ENCODE results near the gene FMNL3.
"Not testable (repeated sequence)": the region's sequence is repeated elsewhere in the genome, so short reads cannot be mapped to it uniquely, and the experiment has no call there.

The FMNL3 gene

DNA sequence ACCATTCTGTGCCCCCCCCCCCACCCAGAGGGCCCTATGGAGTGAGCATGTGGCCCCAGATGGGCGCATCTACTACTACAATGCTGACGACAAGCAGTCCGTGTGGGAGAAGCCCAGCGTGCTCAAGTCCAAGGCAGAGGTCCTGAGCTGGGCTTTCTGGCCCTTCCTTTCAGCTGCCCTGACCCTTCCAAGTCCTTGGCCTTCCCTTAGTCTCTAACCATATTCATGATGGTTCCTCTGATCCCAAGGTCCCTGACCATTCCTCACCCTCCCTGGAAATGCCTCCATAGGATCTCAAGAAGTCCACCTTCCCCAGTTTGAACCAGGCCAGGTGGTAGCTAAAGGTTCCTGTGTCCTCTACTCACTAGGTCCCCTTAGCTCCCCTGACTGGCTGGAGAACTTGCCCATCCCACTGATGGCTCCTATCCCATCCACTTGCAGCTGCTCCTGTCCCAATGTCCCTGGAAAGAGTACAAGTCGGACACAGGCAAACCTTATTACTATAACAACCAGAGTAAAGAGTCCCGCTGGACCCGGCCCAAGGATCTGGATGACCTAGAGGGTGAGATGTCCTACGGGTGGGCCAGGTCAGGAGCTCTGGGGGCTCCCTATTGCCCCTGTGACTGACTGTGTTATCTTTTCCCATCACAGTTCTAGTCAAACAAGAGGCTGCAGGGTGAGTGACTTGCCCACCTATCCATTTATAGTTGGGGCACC, 74.1 kb downstream of the FMNL3 start:
- no peak for DNase-seq (ENCODE audit: low read depth in 2 of 2)

DNA sequence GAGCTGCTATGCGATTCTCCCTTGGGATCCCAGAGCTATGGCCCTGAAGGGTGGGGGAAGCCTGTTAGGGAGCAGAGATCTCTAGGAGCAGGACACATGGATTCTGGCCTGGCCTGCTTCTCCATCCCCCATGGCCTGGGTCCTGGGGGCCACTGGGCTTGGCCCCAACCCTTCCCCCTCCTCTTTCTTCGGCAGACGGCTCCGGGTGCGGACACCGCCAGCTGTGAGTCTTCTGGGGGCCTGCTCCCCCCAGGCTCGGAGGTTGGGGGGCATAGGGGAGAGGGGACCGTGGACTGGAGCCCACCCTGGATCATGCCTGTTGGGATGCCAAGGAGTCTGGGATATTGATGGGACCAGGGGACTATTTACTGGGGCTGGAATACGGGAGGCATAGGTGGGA, 74.8 kb downstream of the FMNL3 start:
- DNase-seq (ENCODE audit: low read depth in 2 of 2): no peak

DNA sequence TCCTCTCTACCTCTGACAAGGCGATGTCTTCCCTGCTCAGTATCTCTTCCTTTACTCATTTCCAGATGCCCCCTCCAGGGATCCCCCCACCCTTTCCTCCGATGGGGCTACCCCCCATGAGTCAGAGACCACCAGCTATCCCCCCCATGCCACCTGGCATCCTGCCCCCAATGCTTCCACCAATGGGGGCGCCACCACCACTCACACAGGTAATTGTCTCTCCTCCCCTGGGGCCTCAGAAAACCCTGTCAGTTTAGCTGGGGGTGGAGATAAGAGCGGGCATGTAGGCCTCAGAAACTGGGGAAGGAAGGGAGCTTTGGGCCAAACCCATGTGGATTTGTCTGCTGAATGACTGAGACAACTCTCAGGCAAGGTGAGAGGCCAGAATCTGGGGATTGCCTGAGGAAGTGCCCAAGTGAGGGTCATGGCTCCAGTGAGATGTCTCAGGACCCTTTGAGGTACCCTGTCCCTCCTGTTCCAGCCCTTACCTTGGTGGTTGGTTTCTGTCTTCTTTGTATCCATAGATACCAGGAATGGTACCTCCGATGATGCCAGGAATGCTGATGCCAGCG, 75.8 kb downstream of the FMNL3 start:
- no peak for DNase-seq (ENCODE audit: low read depth in 2 of 2)

DNA sequence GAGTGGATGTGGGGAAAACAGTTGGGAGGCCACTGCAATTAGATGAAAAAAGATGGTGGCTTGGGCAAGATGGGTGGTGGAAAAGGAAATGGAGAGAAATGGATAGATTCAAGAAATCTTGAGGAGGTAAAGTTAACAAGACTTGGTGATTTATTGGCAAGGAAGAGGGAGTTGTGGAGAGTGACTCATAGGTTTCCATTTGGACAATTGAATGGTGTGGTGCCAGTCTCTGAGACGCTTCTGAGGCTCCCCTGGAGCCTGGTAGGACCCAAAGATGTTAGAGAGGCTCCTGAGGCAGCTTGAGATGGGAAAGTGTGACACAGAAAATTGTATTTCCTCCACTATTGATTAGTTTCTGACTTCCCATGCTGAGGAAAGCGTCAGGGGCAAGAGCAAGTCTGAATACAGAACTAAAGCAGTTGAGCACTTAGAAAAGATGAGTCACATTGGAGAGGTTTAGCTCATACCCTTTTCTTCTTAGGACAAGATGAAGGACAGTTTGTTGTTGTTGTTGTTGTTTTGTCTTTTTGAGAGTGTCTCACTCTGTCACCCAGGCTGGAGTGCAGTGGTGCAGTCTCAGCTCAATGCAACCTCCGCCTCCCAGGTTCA, 79.3 kb downstream of the FMNL3 start:
- no peak for DNase-seq (ENCODE audit: low read depth in 2 of 2)

DNA sequence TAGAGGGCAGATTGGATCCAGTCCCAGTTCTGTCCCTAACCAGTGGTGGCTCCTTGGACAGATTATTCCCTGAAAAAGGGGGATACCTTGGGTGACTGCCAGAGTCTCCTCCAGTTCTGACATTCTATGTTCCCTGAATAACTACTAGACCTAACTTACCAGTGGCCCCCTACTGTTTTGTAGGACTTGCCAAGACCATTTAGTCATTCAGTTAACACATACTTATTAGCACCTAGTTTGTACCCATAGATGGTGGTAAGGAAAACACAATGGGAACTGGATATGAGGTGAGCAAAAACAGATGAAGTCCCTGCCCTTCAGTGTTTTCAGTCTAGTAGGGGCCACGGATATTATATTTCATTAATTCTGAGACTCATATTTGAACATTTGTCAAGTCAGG, 80.4 kb downstream of the FMNL3 start:
- no peak for DNase-seq (ENCODE audit: low read depth in 2 of 2)

DNA sequence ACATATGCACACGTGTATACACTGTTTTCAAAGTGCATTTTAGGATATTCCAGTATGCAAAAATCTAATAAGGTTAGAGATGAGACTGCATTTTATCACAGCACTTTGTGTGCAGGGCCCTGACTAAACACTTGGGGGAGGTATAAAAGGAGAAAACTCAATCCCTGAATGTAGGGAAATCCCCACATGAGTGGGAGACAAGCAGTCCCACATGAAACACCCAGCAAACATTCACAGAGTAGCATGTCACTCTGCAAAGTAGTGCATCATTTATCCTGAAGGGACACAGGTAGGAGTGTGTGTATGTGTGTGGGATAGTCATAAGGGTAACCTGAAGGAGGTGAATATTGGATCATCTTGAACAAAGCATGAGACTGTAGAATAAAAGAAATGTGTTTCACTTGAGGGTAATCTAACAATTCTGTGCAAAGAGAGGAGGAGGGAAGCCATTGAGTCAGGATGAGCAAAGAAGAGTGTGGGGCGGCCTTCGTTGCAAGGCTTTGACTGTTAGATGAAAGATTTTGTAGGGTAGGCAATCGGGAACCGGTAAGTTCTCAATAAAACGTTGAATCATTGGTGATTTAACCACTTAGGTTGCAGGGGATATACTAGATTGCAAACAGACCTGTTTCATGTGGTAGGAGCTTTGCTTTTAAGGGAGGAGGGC, 80.9 kb downstream of the FMNL3 start:
- no peak for DNase-seq (ENCODE audit: low read depth in 2 of 2)

DNA sequence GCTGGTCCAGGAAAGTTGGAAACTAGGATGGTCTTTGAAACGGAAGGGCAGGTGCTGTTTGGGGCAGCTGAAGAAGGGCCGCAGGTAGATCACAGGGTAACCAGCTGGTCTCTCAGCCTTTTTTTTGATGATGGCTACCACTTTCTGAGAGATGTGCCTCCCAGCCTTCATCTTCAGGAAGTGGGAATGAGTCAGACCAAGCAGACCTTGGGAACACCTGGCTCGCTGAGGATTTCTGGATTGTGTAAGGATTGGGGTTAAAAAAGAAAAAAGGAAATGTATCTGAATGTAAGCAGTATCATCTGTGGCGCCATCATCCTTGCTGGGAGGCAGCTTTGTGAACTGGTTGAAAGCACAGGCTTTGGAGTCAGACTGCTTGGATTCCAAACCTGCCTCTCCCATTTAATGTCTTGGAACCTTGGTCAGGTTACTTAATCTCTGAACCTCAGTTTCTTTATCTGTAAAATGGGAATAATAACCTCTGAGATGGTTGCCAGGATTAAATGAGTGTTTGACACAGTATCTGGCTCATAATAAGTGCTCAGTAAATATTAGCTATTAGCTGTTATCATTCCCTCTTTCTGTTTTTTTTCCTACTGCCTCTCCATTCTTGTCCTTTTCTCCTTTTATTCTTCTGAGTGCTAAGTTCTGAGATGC, 82.2 kb downstream of the FMNL3 start:
- no peak for DNase-seq (ENCODE audit: low read depth in 2 of 2)

DNA sequence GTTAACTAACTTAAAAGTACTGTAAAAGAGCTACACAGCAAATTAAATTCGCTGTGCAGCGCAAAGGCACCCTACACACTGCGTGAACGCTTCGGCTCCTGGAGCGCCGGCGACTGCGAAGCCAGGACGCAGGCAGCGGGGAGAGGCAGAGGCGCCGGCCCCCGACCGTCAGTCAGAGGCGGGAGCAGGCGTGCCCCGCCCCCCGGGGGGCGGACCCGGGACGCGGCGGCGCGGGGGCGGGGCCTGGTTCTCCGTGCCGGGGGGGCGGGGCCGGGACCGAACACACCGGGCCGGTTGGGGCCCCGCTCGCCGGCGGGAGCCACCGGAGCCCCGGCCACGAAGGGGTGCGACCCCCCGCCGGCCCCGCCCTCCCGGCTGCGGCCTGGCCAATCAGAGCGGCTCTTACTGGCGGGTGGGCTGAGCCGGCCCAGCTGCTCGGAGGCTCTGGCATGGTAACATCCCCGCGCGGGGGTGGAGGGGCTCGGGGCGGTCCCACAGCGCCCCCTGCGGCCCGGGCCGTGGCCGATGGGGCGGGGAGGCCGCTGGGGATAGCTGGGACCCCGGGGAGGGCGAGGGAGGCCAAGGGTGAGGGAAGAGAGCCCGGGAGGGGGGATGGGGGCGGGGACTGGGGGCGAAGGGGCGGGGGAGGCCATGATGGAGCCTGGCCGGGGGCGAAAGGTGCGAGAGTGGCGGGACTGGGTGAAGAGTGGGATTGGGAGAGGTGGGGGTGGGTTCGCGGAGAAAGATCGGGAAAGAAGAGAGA, 83.9 kb downstream of the FMNL3 start, which contains the start of gene PRPF40B:
TSS of gene PRPF40B (plus strand) at position 420 of the 763 bp plus-strand sequence. CDS start at position 450, 30 bp downstream.
- peak; percentile 75 to 81 for DNase-seq (ENCODE audit: low read depth in 2 of 2)

DNA sequence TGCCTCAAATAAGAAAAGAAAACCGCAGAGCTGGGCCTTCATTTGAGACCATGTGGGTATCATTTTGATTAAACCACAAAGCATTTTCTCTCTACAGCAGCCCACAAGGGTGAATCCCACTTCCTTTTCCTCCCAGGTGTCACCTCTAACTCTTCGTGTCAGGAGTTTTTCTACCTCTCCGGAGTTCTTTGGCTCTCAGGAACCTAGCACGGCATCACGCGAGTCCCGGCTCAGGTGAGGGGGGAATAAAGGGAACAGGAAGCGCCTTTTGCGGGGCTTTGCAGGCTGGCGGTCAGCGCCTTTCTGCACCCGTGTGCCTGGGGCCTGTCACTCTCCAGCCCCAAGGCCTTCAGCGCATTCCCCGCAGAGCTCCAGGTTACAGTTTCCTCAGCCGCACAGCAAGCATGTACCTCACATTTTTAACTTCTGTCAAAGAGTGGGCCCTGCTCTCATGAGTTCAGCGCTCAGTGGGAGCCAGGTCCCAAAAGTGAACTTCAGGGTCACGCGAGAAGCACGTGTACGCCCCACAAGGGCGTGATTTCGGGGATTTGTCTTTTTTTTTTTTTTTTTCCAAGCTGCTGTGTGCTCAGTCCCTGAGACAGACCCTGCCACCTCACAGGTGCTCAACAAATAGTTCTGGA, 84.6 kb downstream of the FMNL3 start:
- peak in 1 of 2 donors; percentile 51 for DNase-seq (ENCODE audit: low read depth in 2 of 2)

DNA sequence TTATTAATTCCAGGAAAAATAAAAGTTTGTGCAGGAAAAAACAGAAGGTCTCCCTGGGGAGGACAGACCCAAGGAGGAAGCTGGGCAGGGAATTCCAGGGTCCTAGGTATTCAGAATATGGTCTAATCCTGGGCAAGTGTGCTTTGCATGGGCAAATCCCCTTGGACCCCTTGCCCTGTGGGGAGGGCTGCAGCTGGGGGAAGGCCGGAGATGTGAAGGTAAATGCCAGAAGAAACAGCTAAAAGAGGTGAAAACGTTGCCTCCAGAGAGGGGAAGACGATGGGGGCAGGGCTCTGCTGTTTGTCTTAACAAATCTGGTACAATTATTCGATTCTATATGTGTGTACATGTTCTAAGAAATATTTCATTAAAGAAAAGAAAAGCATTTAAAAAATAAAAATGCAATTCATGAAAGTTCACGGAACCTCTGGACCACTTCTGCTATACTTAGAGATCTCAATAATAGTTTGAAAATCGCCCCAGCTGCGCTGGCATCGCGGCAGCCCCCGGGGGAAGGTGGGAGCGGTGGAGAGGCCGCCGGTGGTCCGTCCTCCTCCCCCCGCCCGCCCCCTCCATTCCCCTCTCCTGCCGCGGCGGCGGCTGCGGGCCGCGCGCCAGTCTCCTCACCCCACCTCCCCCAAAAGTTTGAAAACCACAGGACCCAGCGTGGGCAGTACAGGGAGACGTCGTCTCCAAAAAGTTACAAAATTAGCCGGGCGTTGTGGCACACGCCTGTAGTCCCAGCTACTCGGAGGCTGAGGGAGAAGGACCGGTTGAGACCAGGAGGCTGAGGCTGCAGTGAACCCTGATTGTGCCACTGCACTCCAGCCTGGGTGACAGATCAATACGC, 85.3 kb downstream of the FMNL3 start:
- no peak for DNase-seq (ENCODE audit: low read depth in 2 of 2)

DNA sequence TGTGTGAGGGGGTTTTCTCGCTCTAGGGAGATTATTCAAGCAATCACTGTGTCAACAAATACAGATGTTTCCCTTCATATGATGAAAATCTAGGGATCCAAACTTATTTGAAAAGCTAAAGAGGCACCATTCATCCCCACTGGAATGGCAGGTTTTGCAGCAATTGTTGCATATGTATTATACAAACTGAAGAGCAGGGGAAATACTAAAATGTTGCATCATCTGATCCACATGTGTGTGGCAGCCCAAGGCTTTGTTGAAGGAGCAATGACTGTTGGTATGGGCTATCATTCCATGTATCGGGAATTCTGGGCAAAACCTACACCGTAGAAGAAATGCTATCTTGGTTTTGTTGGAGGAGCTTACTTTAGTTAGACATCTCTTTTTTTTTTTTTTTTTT, 87.9 kb downstream of the FMNL3 start:
- DNase-seq (ENCODE audit: low read depth in 2 of 2): no peak

DNA sequence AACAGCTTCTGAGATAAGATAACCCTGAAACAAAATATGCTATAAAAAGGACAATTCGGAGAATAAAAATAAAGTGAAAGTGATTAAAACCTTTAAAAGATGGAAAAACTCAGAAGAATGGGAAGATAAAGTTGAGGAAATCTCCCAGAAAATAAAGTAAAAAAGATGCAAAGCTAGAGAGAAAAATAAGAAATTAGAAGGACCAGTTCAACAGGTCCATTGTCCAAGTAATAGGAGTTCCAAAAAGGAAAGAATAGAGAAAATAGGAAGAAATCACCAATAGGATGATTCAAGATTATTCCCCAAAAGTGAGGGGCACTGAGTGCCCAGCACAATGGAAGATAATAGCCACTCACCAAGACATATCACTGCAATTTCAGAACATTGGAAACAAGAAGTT, 88.6 kb downstream of the FMNL3 start:
- DNase-seq (ENCODE audit: low read depth in 2 of 2): no peak

DNA sequence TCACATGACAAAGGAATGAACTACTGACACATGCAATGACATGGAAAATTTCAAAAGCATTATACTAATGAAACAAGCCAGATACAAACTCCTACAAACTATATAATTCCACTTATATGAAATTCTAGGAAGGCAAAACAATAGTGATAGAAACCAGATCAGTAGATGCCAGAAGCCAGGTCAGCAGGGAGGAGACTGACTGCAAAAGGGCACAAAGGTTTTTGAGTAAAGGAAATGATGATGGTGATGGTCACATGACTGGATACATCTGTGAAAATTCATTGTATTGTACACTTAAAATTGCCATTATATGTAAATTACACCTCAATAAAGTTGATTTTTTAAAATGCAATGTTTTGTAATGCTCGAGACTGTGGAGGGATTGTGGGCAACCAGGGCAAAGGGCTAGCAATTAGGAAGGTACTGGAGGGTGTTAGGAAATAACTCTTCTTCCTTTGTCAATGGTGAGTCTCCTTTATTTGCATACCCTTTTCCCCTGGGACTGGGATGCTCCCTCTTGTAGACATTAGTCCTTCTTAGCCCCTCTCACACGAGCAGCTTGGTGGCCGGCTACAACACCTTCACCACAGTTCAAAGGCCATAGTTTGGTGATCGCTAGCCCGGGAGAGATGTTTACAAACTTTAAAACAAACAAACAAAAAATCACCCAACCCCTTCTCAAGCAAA, 90.5 kb downstream of the FMNL3 start:
- DNase-seq (ENCODE audit: low read depth in 2 of 2): no peak

DNA sequence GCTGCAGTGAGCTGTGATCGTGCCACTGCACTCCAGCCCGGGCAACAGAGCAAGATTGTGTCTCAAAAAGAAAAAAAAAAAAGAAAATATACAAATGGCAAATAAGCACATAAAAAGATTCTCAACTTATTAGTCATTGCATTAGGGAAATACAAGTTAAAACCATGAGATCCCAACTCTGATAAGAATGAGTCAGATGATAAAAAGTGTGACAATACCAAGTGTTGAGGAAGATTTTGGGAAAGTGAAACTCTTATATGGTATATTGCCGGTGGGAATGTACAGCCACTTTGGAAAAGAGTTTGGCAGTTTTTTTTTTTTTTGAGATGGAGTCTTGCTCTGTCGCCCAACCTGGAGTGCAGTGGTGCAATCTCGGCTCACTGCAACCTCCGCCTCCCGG, 91.5 kb downstream of the FMNL3 start:
- no peak for DNase-seq (ENCODE audit: low read depth in 2 of 2)

DNA sequence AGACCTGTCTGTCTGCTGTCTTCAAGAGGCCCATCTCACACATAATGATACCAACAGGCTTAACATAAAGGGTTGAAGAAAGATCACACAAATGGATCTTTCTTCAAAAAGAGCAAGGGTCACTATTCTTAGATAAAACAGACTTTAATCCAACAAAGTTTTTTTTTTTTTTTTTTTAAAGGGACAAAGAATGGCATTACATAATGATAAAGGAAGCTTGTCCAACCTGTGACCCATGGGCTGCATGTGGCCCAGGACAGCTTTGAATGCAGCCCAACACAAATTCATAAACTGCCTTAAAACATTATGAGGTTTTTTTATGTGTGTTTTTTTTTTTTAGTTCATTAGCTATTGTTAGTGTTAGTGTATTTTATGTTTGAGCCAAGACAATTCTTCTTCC, 95.0 kb downstream of the FMNL3 start:
- DNase-seq (ENCODE audit: low read depth in 2 of 2): no peak

DNA sequence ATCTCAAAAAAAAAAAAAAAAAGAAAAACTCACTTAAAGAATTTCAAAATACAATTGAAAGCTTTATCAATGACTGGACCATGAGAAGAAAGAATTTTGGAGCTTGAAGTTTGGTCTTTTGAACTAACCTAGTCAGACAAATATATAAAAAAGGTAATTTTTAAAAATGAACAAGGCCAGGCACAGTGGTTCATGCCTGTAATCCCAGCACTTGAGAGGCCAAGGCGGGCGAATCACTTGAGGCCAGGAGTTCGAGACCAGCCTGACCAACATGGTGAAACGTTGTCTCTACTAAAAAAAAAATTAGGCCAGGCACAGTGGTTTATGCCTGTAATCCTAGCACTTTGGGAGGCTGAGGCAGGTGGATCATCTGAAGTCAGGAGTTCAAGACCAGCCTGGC, 96.4 kb downstream of the FMNL3 start:
- not testable (repeated sequence) for DNase-seq (ENCODE audit: low read depth in 2 of 2)

DNA sequence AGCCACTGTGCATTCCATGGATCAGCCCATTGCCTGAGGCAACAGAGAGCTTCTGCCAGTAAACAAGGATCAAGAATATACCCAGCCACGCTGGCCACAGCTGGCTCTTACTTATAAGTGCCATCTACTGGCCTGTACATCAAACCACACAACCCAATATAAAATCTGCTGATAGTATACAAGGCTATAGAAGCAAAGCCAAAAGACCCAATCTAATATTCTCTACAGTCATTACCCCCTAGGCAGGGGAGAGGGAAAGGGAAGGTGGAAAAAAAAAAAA, 97.4 kb downstream of the FMNL3 start:
- no peak for DNase-seq (ENCODE audit: low read depth in 2 of 2)

DNA sequence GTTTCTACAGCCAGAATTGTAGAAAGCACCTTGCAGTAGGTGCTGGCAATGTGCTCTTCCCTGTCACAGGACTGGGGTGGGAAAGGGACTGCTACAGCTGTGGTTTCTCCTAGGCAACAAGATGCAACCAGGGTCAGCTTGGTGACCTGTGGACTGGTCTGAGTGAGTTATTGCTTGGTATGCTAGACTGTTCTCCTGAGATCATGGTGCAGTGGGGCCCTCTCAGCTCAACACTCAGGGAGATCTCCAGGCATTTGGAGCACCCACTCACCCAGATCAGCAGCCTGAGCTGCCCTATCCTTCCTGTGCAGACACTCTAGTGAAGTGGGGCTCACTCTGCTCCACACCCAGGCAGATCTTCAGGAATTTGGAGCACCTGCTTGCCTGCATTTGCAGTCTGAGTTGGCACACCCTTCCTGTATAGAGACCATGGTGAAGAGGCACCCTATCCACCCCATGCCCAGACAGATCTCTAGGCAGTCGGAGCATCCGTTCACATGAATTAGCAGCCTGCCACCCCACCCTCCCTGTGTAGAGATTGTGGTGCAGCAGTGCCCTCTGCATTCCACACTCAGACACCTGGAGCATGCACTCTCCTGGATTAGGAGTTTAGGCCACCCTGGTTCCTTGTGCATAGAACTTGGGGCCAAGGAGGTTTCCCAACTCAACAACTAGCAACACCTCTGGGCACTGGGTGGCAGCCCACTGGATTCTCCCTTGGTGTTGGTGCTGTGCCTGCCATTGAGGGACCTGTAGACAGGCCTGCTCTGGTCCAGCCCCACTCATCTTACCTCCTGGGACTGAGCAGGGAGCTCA, 97.9 kb downstream of the FMNL3 start:
- DNase-seq (ENCODE audit: low read depth in 2 of 2): no peak

DNA sequence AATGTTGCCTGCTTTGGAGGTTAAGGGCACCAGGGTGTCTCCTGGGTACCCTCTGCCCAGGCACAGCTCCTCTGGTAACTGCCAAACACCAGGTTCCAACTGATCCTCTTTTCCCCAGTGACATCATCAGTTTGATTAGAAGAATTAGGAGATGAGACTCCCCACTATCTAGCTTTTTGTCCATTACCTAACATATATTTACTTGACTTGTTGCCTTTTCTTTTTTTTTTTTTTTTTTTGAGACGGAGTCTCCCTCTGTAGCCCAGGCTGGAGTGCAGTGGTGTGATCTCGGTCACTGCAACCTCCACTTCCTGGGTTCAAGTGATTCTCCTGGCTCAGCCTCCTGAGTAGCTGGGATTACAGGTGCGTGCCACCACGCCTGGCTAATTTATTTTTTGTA, 101.7 kb downstream of the FMNL3 start, which contains the start of gene FAM186B:
TSS of gene FAM186B (minus strand) at position 101 of the 400 bp plus-strand sequence. CDS start 162 bp downstream, outside the sequence.
- not testable (repeated sequence) for DNase-seq (ENCODE audit: low read depth in 2 of 2)
